ENCODE results near the gene MIPEP.
"Not testable (repeated sequence)": the region's sequence is repeated elsewhere in the genome, so short reads cannot be mapped to it uniquely, and the experiment has no call there.

MIPEP gene

DNA sequence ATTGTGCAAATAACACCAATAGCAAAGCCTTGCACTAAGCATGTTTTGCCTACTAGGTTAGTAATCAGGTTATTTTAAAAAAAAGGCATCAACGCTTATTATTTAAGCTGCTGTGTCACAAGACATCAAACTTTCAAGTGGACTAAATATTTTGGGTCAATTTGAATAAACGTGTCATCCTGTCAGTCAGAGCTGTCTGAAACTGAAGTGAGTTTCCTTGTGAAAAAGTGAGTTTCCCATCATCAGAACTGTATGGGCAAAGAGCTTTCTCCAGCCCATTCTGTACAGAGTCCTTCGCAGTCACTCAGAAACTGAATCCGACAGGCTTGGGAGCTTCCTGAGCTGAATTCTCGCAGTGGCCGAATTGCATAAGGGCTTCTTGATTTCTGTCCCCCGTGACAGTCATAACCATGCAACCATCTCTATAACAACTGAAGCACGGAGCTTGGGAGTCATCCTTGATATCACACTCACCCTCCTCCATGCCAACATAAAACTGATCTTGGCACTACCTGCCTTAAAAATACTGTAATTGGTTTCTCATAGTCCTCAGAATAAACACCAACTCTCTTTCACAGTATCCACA is 139.8 kb downstream of the MIPEP start:
- no peak for DNase-seq (ENCODE audit: low read depth)

GRCh38 chr13:23748109-23748990 is 140.8 kb downstream of the MIPEP start:
- no peak for DNase-seq (ENCODE audit: low read depth)

DNA sequence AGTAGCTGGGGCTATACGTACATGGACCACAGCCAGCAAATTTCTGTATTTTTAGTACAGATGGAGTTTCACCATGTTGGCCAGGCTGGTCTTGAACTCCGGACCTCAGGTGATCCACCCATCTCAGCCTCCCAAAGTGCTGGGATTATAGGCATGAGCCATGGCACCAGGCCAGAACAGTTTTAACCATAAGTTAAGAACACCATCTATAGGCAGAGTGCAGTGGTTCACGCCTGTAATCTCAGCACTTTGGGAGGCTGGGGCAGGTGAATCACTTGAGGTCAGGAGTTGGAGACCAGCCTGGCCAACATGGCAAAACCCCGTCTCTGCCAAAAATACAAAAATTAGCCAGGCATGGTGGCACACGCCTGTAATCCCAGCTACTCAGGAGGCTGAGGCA is 143.1 kb downstream of the MIPEP start:
- not testable (repeated sequence) for DNase-seq (ENCODE audit: low read depth)

DNA sequence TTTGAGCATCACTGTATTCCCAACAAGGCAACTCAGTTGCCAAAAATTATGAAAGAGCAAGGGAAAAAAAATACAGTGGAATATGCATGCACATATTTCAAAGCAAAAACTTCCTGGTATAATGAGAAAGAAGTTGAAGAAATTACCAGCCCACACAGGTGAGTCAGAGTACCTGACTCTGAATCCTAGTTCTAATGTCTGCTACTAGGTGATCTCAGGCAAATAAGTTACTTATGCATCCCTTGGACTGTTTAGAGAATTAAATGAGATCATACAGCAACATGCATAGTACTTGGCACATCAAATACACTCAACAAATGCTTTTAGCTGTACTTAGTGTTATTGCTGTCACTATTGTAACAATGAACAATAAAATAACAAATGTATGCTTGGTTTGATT is 144.9 kb downstream of the MIPEP start:
- DNase-seq (ENCODE audit: low read depth): no peak

GRCh38 chr13:23743278-23744076 is 145.7 kb downstream of the MIPEP start:
- no peak for DNase-seq (ENCODE audit: low read depth)

- DNase-seq (ENCODE audit: low read depth): no peak
Measured at GRCh38 chr13:23741879-23742510, 147.2 kb downstream of the MIPEP start.

GRCh38 chr13:23740002-23740401 is 149.2 kb downstream of the MIPEP start:
- no peak for DNase-seq (ENCODE audit: low read depth)

DNA sequence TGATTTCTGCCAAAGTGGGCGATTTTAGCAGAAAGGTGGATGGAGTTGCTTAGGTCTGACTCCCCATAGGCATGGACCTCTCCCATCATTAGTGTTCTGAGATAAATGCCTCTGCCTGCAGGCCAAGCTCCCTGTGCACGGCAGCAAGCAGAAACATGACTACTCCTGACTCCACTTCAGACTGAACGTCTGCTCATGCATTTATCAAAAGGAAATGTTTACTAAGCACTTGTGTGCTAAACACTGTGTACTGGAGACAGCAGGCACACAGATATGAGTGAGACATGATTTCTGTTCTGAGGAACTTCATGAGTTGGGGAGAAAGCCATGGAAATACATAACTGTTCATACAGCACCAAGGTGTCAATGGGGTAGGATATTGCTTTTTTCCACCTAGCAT is 149.6 kb downstream of the MIPEP start:
- peak; percentile 49 for DNase-seq (ENCODE audit: low read depth)

GRCh38 chr13:23736541-23736940 is 152.7 kb downstream of the MIPEP start:
- no peak for DNase-seq (ENCODE audit: low read depth)

- DNase-seq (ENCODE audit: low read depth): no peak
Measured at GRCh38 chr13:23735329-23735728, 153.9 kb downstream of the MIPEP start.

- no peak for DNase-seq (ENCODE audit: low read depth)
Measured at GRCh38 chr13:23731709-23732108, 157.5 kb downstream of the MIPEP start.

- no peak for DNase-seq (ENCODE audit: low read depth)
Measured at GRCh38 chr13:23730251-23730650, 158.9 kb downstream of the MIPEP start.

DNA sequence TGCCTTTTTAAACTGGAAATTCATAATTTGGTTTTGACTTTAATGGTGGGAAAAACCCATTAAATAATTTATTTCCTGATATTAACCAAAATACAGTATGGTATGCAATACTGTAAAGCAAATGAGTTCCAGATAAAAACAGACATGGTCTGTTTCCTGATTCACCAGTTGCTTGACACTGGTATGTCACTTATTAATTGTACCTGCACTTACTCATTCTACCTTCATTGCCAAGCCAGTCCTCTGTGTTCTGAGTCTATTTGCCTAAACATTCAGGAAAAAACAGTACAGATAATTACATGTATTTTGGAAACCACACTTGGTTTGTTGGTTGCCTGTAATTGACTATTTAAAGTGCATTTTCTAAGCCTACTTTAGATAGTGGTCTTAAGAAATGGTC is 159.7 kb downstream of the MIPEP start:
- DNase-seq (ENCODE audit: low read depth): no peak

DNA sequence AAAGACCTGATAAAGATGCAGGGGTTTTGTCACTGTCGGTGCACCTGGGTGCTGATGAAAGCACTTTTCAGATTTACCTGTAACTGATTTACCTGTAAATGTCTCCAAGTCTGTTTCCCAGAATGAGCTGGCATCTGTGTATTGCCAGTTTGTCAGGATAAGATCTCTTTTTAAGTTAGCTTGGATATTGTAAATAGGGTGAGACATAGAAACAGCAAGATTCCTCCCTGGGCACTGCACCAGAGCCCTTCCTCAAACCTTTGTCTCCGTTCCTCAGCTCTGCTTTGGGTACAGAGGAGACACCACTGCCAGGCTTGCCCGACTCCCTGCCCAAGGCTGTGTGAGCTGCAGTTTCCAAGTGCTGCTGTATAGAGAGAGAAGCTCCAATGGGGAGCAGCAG is 160.4 kb downstream of the MIPEP start:
- DNase-seq (ENCODE audit: low read depth): no peak

DNA sequence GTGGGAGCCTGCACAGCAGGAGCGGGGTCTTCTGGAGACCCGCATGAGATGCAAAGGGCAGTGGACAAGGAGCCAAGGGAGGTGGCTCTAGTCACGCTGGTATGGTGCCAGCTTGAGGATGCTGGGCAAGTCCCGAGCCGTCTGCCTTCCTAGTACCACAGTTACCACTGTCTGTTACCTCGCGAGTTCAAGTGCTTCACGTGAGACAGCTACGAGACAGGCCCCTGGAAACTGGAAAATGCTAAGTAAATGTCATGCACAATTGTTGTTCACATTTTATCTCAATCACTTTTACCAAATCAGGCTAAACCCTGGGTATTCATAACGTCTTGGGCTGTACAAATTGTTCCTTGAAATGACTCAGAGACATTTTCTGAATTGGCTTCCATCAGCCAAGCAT is 163.3 kb downstream of the MIPEP start:
- peak; percentile 65 for DNase-seq (ENCODE audit: low read depth)

GRCh38 chr13:23724196-23724970 is 164.8 kb downstream of the MIPEP start:
- DNase-seq (ENCODE audit: low read depth): peak; percentile 66

DNA sequence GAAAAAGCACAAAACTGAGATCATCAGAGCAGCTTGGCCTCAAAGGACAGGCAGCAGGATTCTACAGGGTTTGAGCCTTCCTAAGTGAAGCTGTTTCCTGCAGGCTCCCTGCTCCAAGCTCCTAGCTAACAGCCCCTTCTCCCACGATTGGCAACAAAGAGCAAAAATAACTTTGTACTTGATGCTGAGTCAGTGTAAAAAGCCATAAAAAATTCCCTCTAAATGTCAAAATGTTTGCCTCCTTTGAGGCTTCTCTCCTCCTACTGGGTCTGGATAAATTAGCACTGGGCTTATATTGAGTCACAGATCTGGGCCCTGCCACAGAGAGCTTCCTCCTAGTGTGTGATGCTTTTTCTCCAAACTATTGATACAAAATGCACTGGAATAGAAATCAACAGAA is 165.7 kb downstream of the MIPEP start:
- peak; percentile 84 for DNase-seq (ENCODE audit: low read depth)

DNA sequence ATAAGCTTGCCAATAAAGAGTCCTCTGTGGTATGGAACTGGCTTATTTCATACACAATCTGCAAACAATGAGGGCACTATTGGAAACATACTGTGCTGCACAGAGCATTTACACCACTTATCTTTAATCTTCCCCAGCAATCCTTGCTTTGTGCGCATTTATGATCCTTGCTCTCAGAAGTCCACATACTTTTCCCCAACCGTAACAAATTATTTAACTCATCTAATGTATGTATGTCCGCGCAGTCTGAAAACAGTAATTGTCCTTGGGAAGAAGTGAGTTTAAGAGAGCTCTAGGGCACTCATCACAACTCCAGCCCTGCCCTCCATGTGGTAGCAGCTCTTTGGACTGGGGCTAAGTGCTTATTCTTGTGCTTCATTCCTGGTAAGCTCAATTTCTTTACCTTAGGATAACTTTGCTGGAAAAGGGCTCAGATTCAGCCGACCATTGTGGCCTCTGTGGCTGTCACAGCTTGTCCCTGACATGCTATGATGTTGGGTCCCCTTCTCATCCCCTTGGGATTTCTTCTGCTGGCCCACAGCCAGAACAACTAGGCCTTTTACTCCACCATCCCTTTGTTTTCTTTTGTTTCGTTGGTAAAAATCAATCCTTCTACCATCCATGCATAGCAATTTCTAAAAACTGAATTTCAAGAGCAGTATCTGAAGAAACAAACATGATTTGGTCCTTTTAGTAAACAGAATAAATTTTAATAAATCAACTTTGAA is 166.3 kb downstream of the MIPEP start:
- no peak for DNase-seq (ENCODE audit: low read depth)

GRCh38 chr13:23718996-23719395 is 170.2 kb downstream of the MIPEP start:
- no peak for DNase-seq (ENCODE audit: low read depth)

- no peak for DNase-seq (ENCODE audit: low read depth)
Measured at GRCh38 chr13:23716401-23716800, 172.8 kb downstream of the MIPEP start.

- DNase-seq (ENCODE audit: low read depth): peak; percentile 52
Measured at GRCh38 chr13:23715762-23716235, 173.4 kb downstream of the MIPEP start.
